ENCODE data around the gene EXPH5. TPM values are rescaled to one million over a fixed set of nuclear protein-coding genes. Genes with fewer than 3 reads are reported as not detected.

The EXPH5 gene
- total and polyA plus RNA-seq, 9 donors: 0.12 to 5.7 (median 2.1) TPM

DNA sequence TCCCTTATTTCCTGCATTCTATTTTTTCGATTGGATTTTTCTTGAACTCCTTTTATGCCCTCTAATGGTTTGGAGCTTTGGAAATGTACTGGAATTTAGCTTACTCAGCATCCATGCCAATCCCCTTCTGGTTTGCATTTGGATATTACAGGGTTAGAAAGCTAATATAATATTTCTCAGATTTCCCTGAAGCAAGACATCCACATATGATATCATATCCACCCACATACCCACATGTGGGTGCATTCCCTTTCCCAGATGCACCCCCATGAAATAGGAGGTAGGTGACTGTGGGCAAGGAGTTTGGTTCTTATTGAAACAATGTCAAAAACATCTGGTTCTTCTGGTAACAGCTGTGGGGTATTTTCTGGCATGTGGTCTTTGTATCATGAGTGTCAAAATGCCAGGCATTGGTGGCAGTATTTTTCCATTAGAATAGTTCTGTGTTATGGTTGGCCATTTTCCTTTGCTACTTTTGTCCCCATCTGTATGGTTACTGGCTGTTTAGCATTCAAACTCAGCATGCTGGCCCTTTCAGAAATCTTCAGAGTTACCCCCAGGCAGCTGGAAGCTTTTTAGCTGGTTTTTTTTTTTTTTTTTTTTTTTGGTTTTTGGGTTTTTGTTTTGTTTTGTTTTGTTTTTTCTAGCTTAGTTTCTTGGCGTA is 38.6 kb upstream of the EXPH5 start:
- Histone ChIP-seq H3K4me1 (ENCODE audit: insufficient read depth) (no peaks in the 10 kb centered on the region), H3K4me3 (no peak overlapping the region), H3K27me3 (no peaks in the 10 kb centered on the region), H3K36me3 (no peaks in the 10 kb centered on the region), H3K9me3 (peaks cover 0 to 7% of the 10 kb centered on the region in 2 donors), H3K27ac (no peak overlapping the region)
- no peak for DNase-seq
- intact Hi-C loops (cut with DNase I): no loop called here
- TF ChIP-seq EP300 (IDR thresholded peaks at IDR 0.05): no peak
- TF ChIP-seq, protein P1, sequence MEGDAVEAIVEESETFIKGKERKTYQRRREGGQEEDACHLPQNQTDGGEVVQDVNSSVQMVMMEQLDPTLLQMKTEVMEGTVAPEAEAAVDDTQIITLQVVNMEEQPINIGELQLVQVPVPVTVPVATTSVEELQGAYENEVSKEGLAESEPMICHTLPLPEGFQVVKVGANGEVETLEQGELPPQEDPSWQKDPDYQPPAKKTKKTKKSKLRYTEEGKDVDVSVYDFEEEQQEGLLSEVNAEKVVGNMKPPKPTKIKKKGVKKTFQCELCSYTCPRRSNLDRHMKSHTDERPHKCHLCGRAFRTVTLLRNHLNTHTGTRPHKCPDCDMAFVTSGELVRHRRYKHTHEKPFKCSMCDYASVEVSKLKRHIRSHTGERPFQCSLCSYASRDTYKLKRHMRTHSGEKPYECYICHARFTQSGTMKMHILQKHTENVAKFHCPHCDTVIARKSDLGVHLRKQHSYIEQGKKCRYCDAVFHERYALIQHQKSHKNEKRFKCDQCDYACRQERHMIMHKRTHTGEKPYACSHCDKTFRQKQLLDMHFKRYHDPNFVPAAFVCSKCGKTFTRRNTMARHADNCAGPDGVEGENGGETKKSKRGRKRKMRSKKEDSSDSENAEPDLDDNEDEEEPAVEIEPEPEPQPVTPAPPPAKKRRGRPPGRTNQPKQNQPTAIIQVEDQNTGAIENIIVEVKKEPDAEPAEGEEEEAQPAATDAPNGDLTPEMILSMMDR (IDR thresholded peaks at IDR 0.05): no peak
- TF ChIP-seq POLR2A (IDR thresholded peaks at IDR 0.05): no peak
- 42 to 55% (median 50%) methylated on average over 2 of the region's 2 CpGs for WGBS, 3 donors

DNA sequence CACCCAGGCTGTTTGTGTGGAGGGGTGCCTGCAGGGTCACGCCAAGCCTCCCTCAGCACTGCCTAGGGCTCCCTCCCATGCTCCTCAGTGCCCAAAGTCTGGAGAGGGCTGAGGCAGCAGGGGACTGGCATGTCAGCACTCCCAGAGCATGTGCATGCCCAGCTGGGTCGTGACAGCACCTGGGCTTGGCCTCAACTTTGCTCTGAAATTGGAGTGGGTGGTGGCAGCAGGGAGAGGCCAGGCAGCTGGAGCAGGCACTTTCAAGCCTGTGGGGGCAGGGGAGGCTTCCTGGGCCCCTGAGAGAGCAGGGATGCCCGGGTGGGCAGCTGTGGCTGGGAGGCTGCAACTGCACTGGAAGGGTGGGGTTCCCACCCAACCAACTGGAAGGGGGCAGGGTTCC is 35.7 kb upstream of the EXPH5 start:
- 67 to 83% (median 73%) methylated on average over 1 to 3 of the region's 3 CpGs for WGBS, 3 donors
- DNase-seq: no peak
- Histone ChIP-seq H3K27ac (no peak overlapping the region), H3K9me3 (peaks cover 0 to 7% of the 10 kb centered on the region in 2 donors), H3K4me1 (ENCODE audit: insufficient read depth) (no peaks in the 10 kb centered on the region), H3K27me3 (no peaks in the 10 kb centered on the region), H3K36me3 (no peaks in the 10 kb centered on the region), H3K4me3 (no peak overlapping the region)
- intact Hi-C loops (cut with DNase I): no loop called here
- TF ChIP-seq POLR2A (IDR thresholded peaks at IDR 0.05) (no peak), EP300 (IDR thresholded peaks at IDR 0.05) (no peak)
- TF ChIP-seq, protein P1 (IDR thresholded peaks at IDR 0.05): no peak

DNA sequence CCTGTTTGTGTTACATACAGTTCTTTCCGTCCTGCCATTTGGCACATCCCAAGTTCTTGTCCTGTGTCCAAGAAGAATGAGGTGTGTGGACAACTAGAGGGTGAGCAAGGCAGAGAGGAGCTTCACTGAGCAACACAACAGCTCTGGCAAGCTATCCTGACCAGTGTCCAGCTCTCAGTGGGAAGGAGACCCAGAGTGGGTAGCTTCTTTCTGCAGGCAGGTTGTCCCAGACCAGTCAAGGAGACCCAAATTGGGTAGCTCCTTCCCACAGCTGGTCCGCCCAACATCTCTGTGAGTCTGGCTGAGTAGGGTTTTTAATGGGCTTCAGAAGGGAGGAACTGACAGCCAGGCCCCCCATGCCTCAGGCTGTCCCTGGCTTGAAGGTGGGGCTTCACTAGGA is 35.2 kb upstream of the EXPH5 start:
- 85 to 93% (median 89%) methylated on average over 2 of the region's 2 CpGs for WGBS, 3 donors
- Histone ChIP-seq H3K36me3 (no peaks in the 10 kb centered on the region), H3K27me3 (no peaks in the 10 kb centered on the region), H3K4me3 (no peak overlapping the region), H3K27ac (no peak overlapping the region), H3K9me3 (peaks cover 0 to 7% of the 10 kb centered on the region in 2 donors), H3K4me1 (ENCODE audit: insufficient read depth) (no peaks in the 10 kb centered on the region)
- TF ChIP-seq EP300 (IDR thresholded peaks at IDR 0.05) (no peak), POLR2A (IDR thresholded peaks at IDR 0.05) (no peak)
- TF ChIP-seq, protein P1 (IDR thresholded peaks at IDR 0.05): no peak
- intact Hi-C loops (cut with DNase I): no loop called here
- no peak for DNase-seq

DNA sequence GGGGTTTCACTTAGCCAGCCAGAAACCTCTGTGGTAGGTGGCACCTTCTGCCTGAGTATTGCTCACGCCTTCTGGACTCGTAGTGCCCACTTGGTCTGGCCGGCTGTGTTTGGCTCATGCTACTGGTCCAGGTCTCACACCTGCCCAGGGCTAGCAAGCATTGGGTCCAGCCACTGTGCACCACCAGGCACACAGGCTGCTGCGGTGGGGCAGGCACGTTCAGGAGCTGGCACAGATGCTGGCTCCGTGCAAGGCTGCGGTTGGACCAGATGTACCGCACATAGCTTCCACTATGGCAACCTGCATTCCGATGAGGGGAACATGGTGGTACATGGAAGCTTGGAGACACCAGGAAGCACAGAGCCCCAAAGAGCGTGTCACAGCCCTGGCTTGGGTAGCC is 34.8 kb upstream of the EXPH5 start:
- Histone ChIP-seq H3K9me3 (peaks cover 0 to 7% of the 10 kb centered on the region in 2 donors), H3K4me1 (ENCODE audit: insufficient read depth) (no peaks in the 10 kb centered on the region), H3K27me3 (no peaks in the 10 kb centered on the region), H3K36me3 (no peaks in the 10 kb centered on the region), H3K4me3 (no peak overlapping the region), H3K27ac (no peak overlapping the region)
- TF ChIP-seq EP300 (IDR thresholded peaks at IDR 0.05) (no peak), POLR2A (IDR thresholded peaks at IDR 0.05) (no peak)
- TF ChIP-seq, protein P1 (IDR thresholded peaks at IDR 0.05): no peak
- DNase-seq: no peak
- intact Hi-C loops (cut with DNase I): no loop called here
- WGBS, 3 donors: 93 to 95% (median 93%) methylated on average over 8 to 10 of the region's 10 CpGs
